HepG2 (cell line): ENCODE results near the gene CEP89. TPM values are rescaled to one million over a fixed set of nuclear protein-coding genes. Genes with fewer than 3 reads are reported as not detected.

Experiments used
- CEBPG ChIP-seq: IDR thresholded peaks from 2 replicates; pipeline ENCODE4 v1.6.1; 2016
- MAFG ChIP-seq: sonication (generic); formaldehyde crosslinking; IDR thresholded peaks from 2 replicates; pipeline ENCODE4 v1.5.1; 2020; ENCODE audit warnings: mild to moderate bottlenecking, missing genetic modification reagents
- RXRB ChIP-seq: IDR thresholded peaks from 2 replicates; pipeline ENCODE4 v1.6.1; 2016; ENCODE audit warnings: borderline replicate concordance, missing genetic modification reagents, missing compliant biosample characterization
- SMAD1 ChIP-seq: sonication (generic); formaldehyde crosslinking; IDR thresholded peaks from 2 replicates; pipeline ENCODE4 v1.4.0; 2020; ENCODE audit warnings: missing genetic modification reagents, low read depth, mild to moderate bottlenecking, borderline replicate concordance
- ZNF10 ChIP-seq: sonication (generic); formaldehyde crosslinking; IDR thresholded peaks from 2 replicates; pipeline ENCODE4 v1.4.0; 2020; ENCODE audit warnings: mild to moderate bottlenecking, low read depth, missing genetic modification reagents, borderline replicate concordance
- ZNF569 ChIP-seq: sonication (generic); formaldehyde crosslinking; IDR thresholded peaks from 2 replicates; pipeline ENCODE4 v1.5.0; 2020; ENCODE audit warnings: mild to moderate bottlenecking, missing genetic modification reagents, moderate library complexity, borderline replicate concordance
- polyA plus RNA-seq, 8 experiments: library from polyadenylated mRNA; depleted of rRNA in 3 of 8; stranded (reverse) in 7 of 8; unstranded in 1 of 8; fragments of >200 nt; fragmentation: Illumina TruSeq in 4 of 8; extraction: Trizol in 4 of 8; gene quantifications; 2 replicates each; pipeline versions ENCODE4 v1.2.1 to v1.2.3, GENCODE V29; 2011 to 2016; ENCODE audit warnings: low read depth in 4 of 8, missing spikeins in 1 of 8, mixed read lengths in 1 of 8; ENCODE audit not compliant: insufficient read depth in 1 of 8
- total RNA-seq, 5 experiments: library from RNA; depleted of rRNA; stranded (reverse); fragments of >200 nt; fragmentation: Illumina TruSeq; extraction: Trizol; gene quantifications; 2 replicates each; pipeline ENCODE4 v1.2.3, GENCODE V29; 2016; ENCODE audit warnings: low read depth in 1 of 5
- TF ChIP-seq, protein P1 (sequence below): IDR thresholded peaks from 2 replicates; pipeline ENCODE4 v1.6.1; 2016; ENCODE audit warnings: low read depth, control low read depth
- TF ChIP-seq, protein P2 (sequence below): sonication (generic); formaldehyde crosslinking; IDR thresholded peaks from 2 replicates; pipeline ENCODE4 v1.8.1; 2023; ENCODE audit warnings: missing genetic modification reagents, mild to moderate bottlenecking, borderline replicate concordance
- TF ChIP-seq, protein P3 (sequence below), 2 experiments: sonication (generic) in 1 of 2; formaldehyde crosslinking in 1 of 2; IDR thresholded peaks; 2 replicates each; pipeline versions ENCODE4 v1.4.0 to v1.6.1; 2018 to 2020; ENCODE audit warnings: missing genetic modification reagents in 2 of 2, borderline replicate concordance in 1 of 2, low read depth in 1 of 2, mild to moderate bottlenecking in 1 of 2, missing biosample characterization in 1 of 2

CEP89 gene
- total and polyA plus RNA-seq, 2 of the 13 experiments (the other 11 are each of a cell fraction or from before 2014, with no cell fraction given), result 7.2 to 10.9 TPM

DNA sequence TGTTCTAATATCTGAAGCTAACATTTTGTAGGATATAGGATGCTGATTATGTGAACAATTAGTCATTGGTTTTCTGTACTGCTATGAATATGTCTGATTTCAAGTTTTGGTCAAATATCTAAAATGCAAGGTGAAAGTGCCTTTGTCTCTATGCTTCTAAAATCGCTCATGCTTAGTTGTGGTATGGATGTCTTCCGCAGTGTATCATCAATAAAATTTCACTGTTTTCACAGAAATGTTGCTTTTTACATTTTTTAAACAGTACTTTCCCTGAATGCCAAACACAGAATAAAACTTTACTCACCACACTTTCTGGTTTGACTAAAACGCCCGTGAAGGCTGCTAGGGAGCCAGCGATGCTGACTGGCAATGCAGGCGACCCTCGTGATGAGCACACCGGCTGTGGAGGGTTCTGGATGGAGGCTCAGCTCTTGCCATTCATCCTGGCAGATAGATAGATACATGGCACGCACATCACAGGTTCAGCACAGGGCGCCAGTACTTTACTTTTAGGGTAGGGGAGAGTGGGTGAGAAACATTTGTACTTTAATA is 142.3 kb downstream of the CEP89 start (continued):
- TF ChIP-seq, protein P1, sequence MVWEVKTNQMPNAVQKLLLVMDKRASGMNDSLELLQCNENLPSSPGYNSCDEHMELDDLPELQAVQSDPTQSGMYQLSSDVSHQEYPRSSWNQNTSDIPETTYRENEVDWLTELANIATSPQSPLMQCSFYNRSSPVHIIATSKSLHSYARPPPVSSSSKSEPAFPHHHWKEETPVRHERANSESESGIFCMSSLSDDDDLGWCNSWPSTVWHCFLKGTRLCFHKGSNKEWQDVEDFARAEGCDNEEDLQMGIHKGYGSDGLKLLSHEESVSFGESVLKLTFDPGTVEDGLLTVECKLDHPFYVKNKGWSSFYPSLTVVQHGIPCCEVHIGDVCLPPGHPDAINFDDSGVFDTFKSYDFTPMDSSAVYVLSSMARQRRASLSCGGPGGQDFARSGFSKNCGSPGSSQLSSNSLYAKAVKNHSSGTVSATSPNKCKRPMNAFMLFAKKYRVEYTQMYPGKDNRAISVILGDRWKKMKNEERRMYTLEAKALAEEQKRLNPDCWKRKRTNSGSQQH (CRISPR knock-in tag), result no peak
- no peak for TF ChIP-seq SMAD1 (CRISPR knock-in tag)
- TF ChIP-seq CEBPG, result no peak
- TF ChIP-seq, protein P2, sequence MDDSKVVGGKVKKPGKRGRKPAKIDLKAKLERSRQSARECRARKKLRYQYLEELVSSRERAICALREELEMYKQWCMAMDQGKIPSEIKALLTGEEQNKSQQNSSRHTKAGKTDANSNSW (CRISPR knock-in tag), result no peak
- TF ChIP-seq ZNF569 (CRISPR knock-in tag), result no peak
- TF ChIP-seq MAFG, result no peak
- TF ChIP-seq, protein P3, sequence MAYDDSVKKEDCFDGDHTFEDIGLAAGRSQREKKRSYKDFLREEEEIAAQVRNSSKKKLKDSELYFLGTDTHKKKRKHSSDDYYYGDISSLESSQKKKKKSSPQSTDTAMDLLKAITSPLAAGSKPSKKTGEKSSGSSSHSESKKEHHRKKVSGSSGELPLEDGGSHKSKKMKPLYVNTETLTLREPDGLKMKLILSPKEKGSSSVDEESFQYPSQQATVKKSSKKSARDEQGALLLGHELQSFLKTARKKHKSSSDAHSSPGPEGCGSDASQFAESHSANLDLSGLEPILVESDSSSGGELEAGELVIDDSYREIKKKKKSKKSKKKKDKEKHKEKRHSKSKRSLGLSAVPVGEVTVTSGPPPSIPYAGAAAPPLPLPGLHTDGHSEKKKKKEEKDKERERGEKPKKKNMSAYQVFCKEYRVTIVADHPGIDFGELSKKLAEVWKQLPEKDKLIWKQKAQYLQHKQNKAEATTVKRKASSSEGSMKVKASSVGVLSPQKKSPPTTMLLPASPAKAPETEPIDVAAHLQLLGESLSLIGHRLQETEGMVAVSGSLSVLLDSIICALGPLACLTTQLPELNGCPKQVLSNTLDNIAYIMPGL (CRISPR knock-in tag; IDR thresholded peaks at IDR 0.05; ENCODE audit: borderline replicate concordance in 1 of 2, low read depth in 1 of 2), result no peak
- TF ChIP-seq ZNF10 (CRISPR knock-in tag), result no peak
- no peak for TF ChIP-seq RXRB
